Neural progenitor cell (in vitro differentiated cells): Measurements from ENCODE around the gene RAD1.

Experiments used
- CTCF ChIP-seq: fragments of 200-600 bp; sonication (generic); IDR thresholded peaks from 2 replicates; pipeline ENCODE4 v1.5.1; 2017; ENCODE audit warnings: antibody characterized with exemption, mild to moderate bottlenecking
- EZH2 ChIP-seq: fragments of 200-600 bp; sonication (generic); IDR thresholded peaks from 2 replicates; pipeline ENCODE4 v1.6.1; 2017; ENCODE audit warnings: antibody characterized with exemption, mild to moderate bottlenecking, moderate library complexity
- EZH2phosphoT487 ChIP-seq: fragments of 200-600 bp; sonication (generic); IDR thresholded peaks from 2 replicates; pipeline ENCODE4 v1.6.1; 2017; ENCODE audit warnings: antibody characterized with exemption

GRCh38 chr5:34900652-34901051 is 14.7 kb downstream of the RAD1 start:
- TF ChIP-seq CTCF (no peak), EZH2phosphoT487 (no peak), EZH2 (no peak)
